SU-DHL-6 (cell line): ENCODE results near the gene KDM1B.
"Not testable (repeated sequence)": the region's sequence is repeated elsewhere in the genome, so short reads cannot be mapped to it uniquely, and the experiment has no call there.

Experiments used
- H2AFZ ChIP-seq: fragments of 200-600 bp; sonication (generic); 2 replicates; pipeline ENCODE4 v1.6.1; 2014; ENCODE audit warnings: low read depth, mild to moderate bottlenecking, moderate library complexity, mixed read lengths, antibody characterized with exemption, low read length; ENCODE audit not compliant: severe bottlenecking
- H3F3A ChIP-seq: fragments of 200-600 bp; shearing (Covaris generic); 2 replicates; pipeline ENCODE4 v1.6.0; 2016; ENCODE audit warnings: antibody characterized with exemption, mild to moderate bottlenecking; ENCODE audit not compliant: insufficient read depth
- H3K27ac ChIP-seq: fragments of 200-600 bp; sonication (generic); 2 replicates; pipeline ENCODE4 v1.5.1; 2016; ENCODE audit warnings: low read depth, mild to moderate bottlenecking, low read length, moderate library complexity, mixed read lengths
- H3K27me3 ChIP-seq: fragments of 200-600 bp; sonication (generic), shearing (Covaris generic); 2 replicates; pipeline ENCODE4 v1.6.0; 2014; ENCODE audit warnings: mild to moderate bottlenecking, low read length
- H3K36me3 ChIP-seq: fragments of 200-600 bp; sonication (generic); 2 replicates; pipeline ENCODE4 v1.6.1; 2014; ENCODE audit warnings: mild to moderate bottlenecking, low read length, mixed read lengths
- H3K4me2 ChIP-seq: fragments of 300-600, 200-600 bp; shearing (Covaris generic), sonication (generic); 2 replicates; pipeline ENCODE4 v1.6.0; 2014; ENCODE audit warnings: low read length, low read depth, mild to moderate bottlenecking; ENCODE audit not compliant: poor library complexity, severe bottlenecking
- H3K4me3 ChIP-seq: fragments of 200-600 bp; sonication (generic); 2 replicates; pipeline ENCODE4 v1.5.1; 2014; ENCODE audit warnings: antibody characterized with exemption, low read length, mild to moderate bottlenecking, mixed read lengths; ENCODE audit not compliant: insufficient read depth, poor library complexity, severe bottlenecking
- H3K79me2 ChIP-seq: fragments of 200-600 bp; sonication (generic); 2 replicates; pipeline ENCODE4 v1.6.1; 2014; ENCODE audit warnings: mild to moderate bottlenecking, low read length, moderate library complexity; ENCODE audit not compliant: insufficient read depth
- H3K9ac ChIP-seq: fragments of 200-600 bp; sonication (generic); 2 replicates; pipeline ENCODE4 v1.7.0; 2014; ENCODE audit warnings: mild to moderate bottlenecking, low read length
- H3K9me2 ChIP-seq: fragments of 200-600 bp; sonication (generic); replicated peaks from 2 replicates; pipeline ENCODE4 v1.6.1; 2014; ENCODE audit warnings: low read length; ENCODE audit not compliant: insufficient read depth
- H3K9me3 ChIP-seq: fragments of 200-600 bp; sonication (generic); 2 replicates; pipeline ENCODE4 v1.6.1; 2014; ENCODE audit warnings: low read length, mixed read lengths; ENCODE audit not compliant: insufficient read depth
- H4K20me1 ChIP-seq: fragments of 200-600 bp; sonication (generic); 2 replicates; pipeline ENCODE4 v1.6.1; 2014; ENCODE audit warnings: low read depth, mild to moderate bottlenecking, antibody characterized with exemption, low read length, moderate library complexity, mixed read lengths
- EZH2phosphoT487 ChIP-seq: fragments of 200-600 bp; sonication (generic), shearing (Covaris generic); conservative IDR thresholded peaks from 2 replicates; pipeline ENCODE4 v1.6.1; 2018; ENCODE audit warnings: mild to moderate bottlenecking, antibody characterized with exemption, low read length, moderate library complexity, mixed read lengths
- TF ChIP-seq, protein P1 (sequence below): fragments of 200-600 bp; sonication (generic); IDR thresholded peaks from one replicate; pipeline ENCODE4 v1.5.1; 2017; ENCODE audit warnings: antibody characterized with exemption, mild to moderate bottlenecking, low read length, moderate library complexity; ENCODE audit not compliant: insufficient read depth, poor library complexity, severe bottlenecking

KDM1B gene

GRCh38 chr6:18171871-18172270, 16.6 kb downstream of the KDM1B start:
- no peak overlapping the region for H3K27ac ChIP-seq
- H3K4me2 ChIP-seq = no peak overlapping the region
- no peaks in the 10 kb centered on the region for H3K79me2 ChIP-seq
- H3K9ac ChIP-seq = no peak overlapping the region
- no peaks in the 10 kb centered on the region for H3F3A ChIP-seq
- no peak for TF ChIP-seq EZH2phosphoT487
- TF ChIP-seq, protein P1, sequence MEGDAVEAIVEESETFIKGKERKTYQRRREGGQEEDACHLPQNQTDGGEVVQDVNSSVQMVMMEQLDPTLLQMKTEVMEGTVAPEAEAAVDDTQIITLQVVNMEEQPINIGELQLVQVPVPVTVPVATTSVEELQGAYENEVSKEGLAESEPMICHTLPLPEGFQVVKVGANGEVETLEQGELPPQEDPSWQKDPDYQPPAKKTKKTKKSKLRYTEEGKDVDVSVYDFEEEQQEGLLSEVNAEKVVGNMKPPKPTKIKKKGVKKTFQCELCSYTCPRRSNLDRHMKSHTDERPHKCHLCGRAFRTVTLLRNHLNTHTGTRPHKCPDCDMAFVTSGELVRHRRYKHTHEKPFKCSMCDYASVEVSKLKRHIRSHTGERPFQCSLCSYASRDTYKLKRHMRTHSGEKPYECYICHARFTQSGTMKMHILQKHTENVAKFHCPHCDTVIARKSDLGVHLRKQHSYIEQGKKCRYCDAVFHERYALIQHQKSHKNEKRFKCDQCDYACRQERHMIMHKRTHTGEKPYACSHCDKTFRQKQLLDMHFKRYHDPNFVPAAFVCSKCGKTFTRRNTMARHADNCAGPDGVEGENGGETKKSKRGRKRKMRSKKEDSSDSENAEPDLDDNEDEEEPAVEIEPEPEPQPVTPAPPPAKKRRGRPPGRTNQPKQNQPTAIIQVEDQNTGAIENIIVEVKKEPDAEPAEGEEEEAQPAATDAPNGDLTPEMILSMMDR = no peak
- H3K9me3 ChIP-seq = peaks cover 3% of the 10 kb centered on the region; the same call in 1 of the 2 replicates
- no peak overlapping the region for H3K4me3 ChIP-seq
- H3K27me3 ChIP-seq = no peaks in the 10 kb centered on the region
- peaks cover 40% of the 10 kb centered on the region for H3K36me3 ChIP-seq
- no peak overlapping the region for H2AFZ ChIP-seq
- no peaks in the 10 kb centered on the region for H4K20me1 ChIP-seq
- H3K9me2 ChIP-seq = no peaks in the 10 kb centered on the region

- H3K4me2 ChIP-seq = not testable (repeated sequence)
Observed at GRCh38 chr6:18176198-18176597, 21.0 kb downstream of the KDM1B start.

GRCh38 chr6:18177286-18177965, 22.2 kb downstream of the KDM1B start:
- no peak for TF ChIP-seq EZH2phosphoT487
- TF ChIP-seq, protein P1 = no peak
- Histone ChIP-seq H3K9ac (no peak overlapping the region), H3K4me2 (no peak overlapping the region), H3K4me3 (no peak overlapping the region), H3K27ac (no peak overlapping the region), H3K79me2 (peaks cover 6% of the 10 kb centered on the region), H2AFZ (no peak overlapping the region), H4K20me1 (no peaks in the 10 kb centered on the region), H3K36me3 (peaks cover 20% of the 10 kb centered on the region), H3K9me3 (no peaks in the 10 kb centered on the region), H3K27me3 (no peaks in the 10 kb centered on the region), H3K9me2 (no peaks in the 10 kb centered on the region), H3F3A (no peaks in the 10 kb centered on the region)

More at GRCh38 chr6:18176198-18176597, 21.0 kb downstream of the KDM1B start:
- not testable (repeated sequence) for H3K4me3 ChIP-seq, H3F3A ChIP-seq, H3K27ac ChIP-seq, H3K27me3 ChIP-seq, H4K20me1 ChIP-seq, H3K9me2 ChIP-seq, H3K9me3 ChIP-seq, H2AFZ ChIP-seq, H3K9ac ChIP-seq, H3K79me2 ChIP-seq
- H3K36me3 ChIP-seq = peaks cover 31% of the 10 kb centered on the region

- Histone ChIP-seq H3K27me3 (no peaks in the 10 kb centered on the region), H3K27ac (no peak overlapping the region), H3K4me2 (no peak overlapping the region), H3K4me3 (no peak overlapping the region), H3K9me2 (no peaks in the 10 kb centered on the region), H3K9ac (no peak overlapping the region), H2AFZ (no peak overlapping the region), H3F3A (no peaks in the 10 kb centered on the region), H3K9me3 (no peaks in the 10 kb centered on the region), H4K20me1 (no peaks in the 10 kb centered on the region), H3K36me3 (peaks cover 17% of the 10 kb centered on the region), H3K79me2 (peaks cover 6% of the 10 kb centered on the region)
- TF ChIP-seq EZH2phosphoT487 = no peak
- TF ChIP-seq, protein P1 = no peak
Observed at GRCh38 chr6:18178960-18179615, 23.9 kb downstream of the KDM1B start.
